OCI-LY7 (cell line): Measurements from ENCODE around the gene LRP4.

ENCODE experiments used
- CTCF ChIP-seq: fragments of 200-600 bp; sonication (generic); conservative IDR thresholded peaks from 2 replicates; pipeline ENCODE4 v1.5.1; 2014; ENCODE audit warnings: mild to moderate bottlenecking, antibody characterized with exemption, low read length, moderate library complexity, mixed read lengths
- EZH2phosphoT487 ChIP-seq: fragments of 200-600 bp; sonication (generic); IDR thresholded peaks from 2 replicates; pipeline ENCODE4 v1.6.1; 2018; ENCODE audit warnings: low read depth, borderline replicate concordance, mild to moderate bottlenecking, mixed run types, antibody characterized with exemption, low read length, moderate library complexity, mixed read lengths

GRCh38 chr11:46889251-46889650 is 29.1 kb downstream of the LRP4 start:
- TF ChIP-seq CTCF (no peak), EZH2phosphoT487 (no peak)
